22Rv1 (cell line): ENCODE results near the gene DDX23.

Experiments used
- H3K27ac ChIP-seq: fragments of 450-650 bp; 2 replicates; pipeline ENCODE4 v1.5.1; 2017
- ZFX ChIP-seq: fragments of 450-650 bp; IDR thresholded peaks from 2 replicates; pipeline ENCODE4 v1.6.1; 2017; ENCODE audit warnings: antibody characterized with exemption, borderline replicate concordance
- TF ChIP-seq, protein P1 (sequence below): fragments of 450-650 bp; IDR thresholded peaks from 2 replicates; pipeline ENCODE4 v1.5.1; 2017; ENCODE audit warnings: mild to moderate bottlenecking

DDX23 gene

GRCh38 chr12:48873096-48873495 is 21.1 kb upstream of the DDX23 start:
- no peak for TF ChIP-seq ZFX
- TF ChIP-seq, protein P1, sequence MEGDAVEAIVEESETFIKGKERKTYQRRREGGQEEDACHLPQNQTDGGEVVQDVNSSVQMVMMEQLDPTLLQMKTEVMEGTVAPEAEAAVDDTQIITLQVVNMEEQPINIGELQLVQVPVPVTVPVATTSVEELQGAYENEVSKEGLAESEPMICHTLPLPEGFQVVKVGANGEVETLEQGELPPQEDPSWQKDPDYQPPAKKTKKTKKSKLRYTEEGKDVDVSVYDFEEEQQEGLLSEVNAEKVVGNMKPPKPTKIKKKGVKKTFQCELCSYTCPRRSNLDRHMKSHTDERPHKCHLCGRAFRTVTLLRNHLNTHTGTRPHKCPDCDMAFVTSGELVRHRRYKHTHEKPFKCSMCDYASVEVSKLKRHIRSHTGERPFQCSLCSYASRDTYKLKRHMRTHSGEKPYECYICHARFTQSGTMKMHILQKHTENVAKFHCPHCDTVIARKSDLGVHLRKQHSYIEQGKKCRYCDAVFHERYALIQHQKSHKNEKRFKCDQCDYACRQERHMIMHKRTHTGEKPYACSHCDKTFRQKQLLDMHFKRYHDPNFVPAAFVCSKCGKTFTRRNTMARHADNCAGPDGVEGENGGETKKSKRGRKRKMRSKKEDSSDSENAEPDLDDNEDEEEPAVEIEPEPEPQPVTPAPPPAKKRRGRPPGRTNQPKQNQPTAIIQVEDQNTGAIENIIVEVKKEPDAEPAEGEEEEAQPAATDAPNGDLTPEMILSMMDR, result no peak
- H3K27ac ChIP-seq, result no peak overlapping the region

DNA sequence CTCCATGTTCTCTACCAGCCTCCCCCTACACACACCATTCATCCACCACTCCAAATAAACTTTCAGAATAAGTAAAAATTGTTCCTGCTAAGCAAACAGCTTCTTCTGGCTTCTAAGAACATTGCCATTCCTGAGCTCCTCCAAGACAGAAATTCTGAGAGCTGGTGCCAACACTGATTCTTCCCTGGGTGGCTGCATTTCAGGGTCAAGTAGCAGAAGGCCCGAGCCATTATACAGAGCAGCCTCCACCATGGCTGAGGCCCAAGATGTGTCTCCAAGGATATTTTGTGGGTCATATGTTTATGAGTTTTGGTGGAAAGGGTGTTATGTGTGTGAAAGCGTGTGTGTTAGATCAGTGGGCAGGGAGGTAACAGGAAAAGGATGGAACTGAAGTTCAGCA is 17.2 kb upstream of the DDX23 start:
- TF ChIP-seq ZFX, result no peak
- TF ChIP-seq, protein P1, result no peak
- H3K27ac ChIP-seq, result peak overlapping the region; percentile 80

GRCh38 chr12:48868451-48868850 is 16.5 kb upstream of the DDX23 start:
- TF ChIP-seq ZFX, result no peak
- TF ChIP-seq, protein P1, result no peak
- H3K27ac ChIP-seq, result peak overlapping the region; percentile 80

DNA sequence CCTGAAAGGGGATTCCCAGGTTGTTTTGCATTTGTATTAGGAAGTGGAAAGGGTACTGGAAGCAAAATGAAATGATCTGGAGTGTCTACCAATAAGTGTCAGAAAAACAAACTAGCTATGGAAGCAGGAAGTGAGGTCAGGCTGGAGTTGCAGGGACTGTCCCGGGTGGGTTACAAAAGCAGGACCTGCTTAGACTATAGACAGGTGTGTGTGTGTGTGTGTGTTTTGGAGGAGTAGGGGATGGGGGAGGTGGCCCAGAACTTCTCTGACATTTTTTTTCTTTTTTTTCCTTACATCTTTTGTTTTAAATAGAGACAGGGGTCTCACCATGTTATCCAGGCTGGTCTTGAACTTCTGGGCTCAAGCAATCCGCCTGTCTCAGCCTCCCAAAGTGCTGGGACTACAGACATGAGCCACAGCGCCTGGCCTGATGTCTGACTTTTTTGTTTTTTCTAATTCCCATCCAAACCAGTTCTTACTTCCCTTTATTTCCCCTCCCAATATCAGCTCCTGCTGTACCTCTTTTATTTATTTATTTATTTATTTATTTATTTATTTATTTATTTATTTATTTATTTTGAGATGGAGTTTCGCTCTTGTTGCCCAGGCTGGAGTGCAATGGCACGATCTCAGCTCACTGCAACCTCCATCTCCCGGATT is 14.2 kb upstream of the DDX23 start:
- H3K27ac ChIP-seq, result peak overlapping the region; percentile 80

GRCh38 chr12:48865281-48866051 is 13.5 kb upstream of the DDX23 start, which contains the start of gene RND1:
Gene RND1, minus strand, starts transcription at chr12:48865870. Its CDS starts 103 bp downstream, at chr12:48865767.
- TF ChIP-seq, protein P1, result peak; percentile 22; the same call in 1 of the 2 replicates
- no peak for TF ChIP-seq ZFX
- H3K27ac ChIP-seq, result peak within 1 kb of the TSS; percentile 80

More for the DNA sequence above, 14.2 kb upstream of the DDX23 start:
- TF ChIP-seq, protein P1, result 0 out of 2 replicates have a peak, but pooled peaks have one; percentile 6
- no peak for TF ChIP-seq ZFX

DNA sequence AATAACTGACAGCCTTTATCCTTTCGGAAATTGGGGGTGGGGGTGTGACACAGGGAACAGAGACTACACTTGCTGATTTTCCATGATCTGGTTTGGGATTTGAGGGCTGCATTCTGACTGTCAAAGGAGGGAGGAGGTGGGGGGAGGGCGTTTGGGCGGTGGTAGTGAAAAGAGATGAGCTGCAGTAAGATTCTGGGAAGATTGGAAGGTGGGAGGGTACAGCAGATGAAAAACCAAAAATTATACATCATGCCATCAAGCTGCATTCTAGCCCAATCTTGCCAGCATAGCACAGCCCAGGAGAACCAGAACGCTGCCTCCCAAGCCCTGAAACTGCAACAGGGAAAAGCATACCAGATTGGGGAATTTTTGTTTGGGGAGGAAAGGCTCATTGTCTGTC is 11.3 kb upstream of the DDX23 start:
- no peak overlapping the region for H3K27ac ChIP-seq
- TF ChIP-seq, protein P1, result no peak
- no peak for TF ChIP-seq ZFX

- TF ChIP-seq, protein P1, result no peak
- TF ChIP-seq ZFX, result no peak
- H3K27ac ChIP-seq, result no peak overlapping the region
Measured at GRCh38 chr12:48862760-48863159, 10.8 kb upstream of the DDX23 start.
